HG03039 (cell line): Measurements from ENCODE around the gene PEDS1.
"Not testable (repeated sequence)": the region's sequence is repeated elsewhere in the genome, so short reads cannot be mapped to it uniquely, and the experiment has no call there.

Experiments used
- ATAC-seq: cut with Tn5 transposase; IDR thresholded peaks from one replicate; pipeline ENCODE4 v1.9.1; 2021; ENCODE audit warnings: mild to moderate bottlenecking, moderate library complexity; ENCODE audit not compliant: unreplicated experiment

Gene PEDS1

GRCh38 chr20:50163570-50164317, 10.2 kb upstream of the PEDS1 start:
- no peak for ATAC-seq

GRCh38 chr20:50161494-50161893, 8.0 kb upstream of the PEDS1 start:
- ATAC-seq, result not testable (repeated sequence)

- no peak for ATAC-seq
Observed at GRCh38 chr20:50153153-50153499, 397 bp downstream of the PEDS1 start.

- ATAC-seq, result no peak
Observed at GRCh38 chr20:50152394-50153152, 950 bp downstream of the PEDS1 start.

GRCh38 chr20:50151034-50151743, 2.3 kb downstream of the PEDS1 start:
- no peak for ATAC-seq

GRCh38 chr20:50149481-50150254, 3.9 kb downstream of the PEDS1 start:
- no peak for ATAC-seq

GRCh38 chr20:50146732-50147662, 6.5 kb downstream of the PEDS1 start:
- ATAC-seq, result no peak

- no peak for ATAC-seq
Observed at GRCh38 chr20:50146214-50146613, 7.3 kb downstream of the PEDS1 start.

- ATAC-seq, result no peak
Observed at GRCh38 chr20:50145566-50145965, 8.0 kb downstream of the PEDS1 start.

- no peak for ATAC-seq
Observed at GRCh38 chr20:50144362-50144761, 9.2 kb downstream of the PEDS1 start.

GRCh38 chr20:50142812-50143211, 10.7 kb downstream of the PEDS1 start:
- no peak for ATAC-seq

- ATAC-seq, result no peak
Observed at GRCh38 chr20:50141811-50142561, 11.5 kb downstream of the PEDS1 start.

GRCh38 chr20:50141018-50141675, 12.4 kb downstream of the PEDS1 start:
- ATAC-seq, result no peak

- no peak for ATAC-seq
Observed at GRCh38 chr20:50140339-50140859, 13.1 kb downstream of the PEDS1 start.

- no peak for ATAC-seq
Observed at GRCh38 chr20:50138479-50139393, 14.8 kb downstream of the PEDS1 start.

- ATAC-seq, result no peak
Observed at GRCh38 chr20:50138120-50138478, 15.4 kb downstream of the PEDS1 start.

- ATAC-seq, result not testable (repeated sequence)
Observed at GRCh38 chr20:50137702-50138101, 15.8 kb downstream of the PEDS1 start.
